Amniotic stem cell (primary cell): Measurements from ENCODE around the gene MS4A10.
"Not testable (repeated sequence)": the region's sequence is repeated elsewhere in the genome, so short reads cannot be mapped to it uniquely, and the experiment has no call there.

Experiments
- DNase-seq: peaks from one replicate; lab custom pipeline; 2025; lab: John Stamatoyannopoulos, UW

MS4A10 gene

GRCh38 chr11:60786811-60787567 lies 1.9 kb downstream of the MS4A10 start:
- no peak for DNase-seq

GRCh38 chr11:60788401-60789125 lies 3.4 kb downstream of the MS4A10 start:
- no peak for DNase-seq

- no peak for DNase-seq
Observed at GRCh38 chr11:60790726-60791125, 5.6 kb downstream of the MS4A10 start.

GRCh38 chr11:60791153-60791933 lies 6.2 kb downstream of the MS4A10 start:
- DNase-seq = no peak

- no peak for DNase-seq
Observed at GRCh38 chr11:60792521-60792920, 7.4 kb downstream of the MS4A10 start.

GRCh38 chr11:60795291-60795690 lies 10.2 kb downstream of the MS4A10 start:
- DNase-seq = no peak

GRCh38 chr11:60797846-60798630 lies 12.9 kb downstream of the MS4A10 start:
- DNase-seq = no peak

GRCh38 chr11:60798631-60799030 lies 13.5 kb downstream of the MS4A10 start:
- DNase-seq = no peak

- no peak for DNase-seq
Observed at GRCh38 chr11:60801194-60801593, 16.1 kb downstream of the MS4A10 start.

GRCh38 chr11:60803273-60803936 lies 18.3 kb downstream of the MS4A10 start:
- DNase-seq = no peak

- DNase-seq = no peak
Observed at GRCh38 chr11:60809249-60809648, 24.1 kb downstream of the MS4A10 start.

- DNase-seq = no peak
Observed at GRCh38 chr11:60809691-60810090, 24.6 kb downstream of the MS4A10 start.

GRCh38 chr11:60810151-60810550 lies 25.0 kb downstream of the MS4A10 start:
- DNase-seq = no peak

- DNase-seq = no peak
Observed at GRCh38 chr11:60810569-60810968, 25.4 kb downstream of the MS4A10 start.

GRCh38 chr11:60813324-60813723 lies 28.2 kb downstream of the MS4A10 start:
- DNase-seq = no peak

GRCh38 chr11:60814112-60814511 lies 29.0 kb downstream of the MS4A10 start:
- DNase-seq = no peak

GRCh38 chr11:60816590-60817157 lies 31.5 kb downstream of the MS4A10 start:
- no peak for DNase-seq

- no peak for DNase-seq
Observed at GRCh38 chr11:60818057-60818456, 32.9 kb downstream of the MS4A10 start.

- no peak for DNase-seq
Observed at GRCh38 chr11:60821827-60822599, 36.9 kb downstream of the MS4A10 start.

- not testable (repeated sequence) for DNase-seq
Observed at GRCh38 chr11:60823745-60824306, 38.7 kb downstream of the MS4A10 start.
